ENCODE measurements around the gene RTL1.

DNA sequence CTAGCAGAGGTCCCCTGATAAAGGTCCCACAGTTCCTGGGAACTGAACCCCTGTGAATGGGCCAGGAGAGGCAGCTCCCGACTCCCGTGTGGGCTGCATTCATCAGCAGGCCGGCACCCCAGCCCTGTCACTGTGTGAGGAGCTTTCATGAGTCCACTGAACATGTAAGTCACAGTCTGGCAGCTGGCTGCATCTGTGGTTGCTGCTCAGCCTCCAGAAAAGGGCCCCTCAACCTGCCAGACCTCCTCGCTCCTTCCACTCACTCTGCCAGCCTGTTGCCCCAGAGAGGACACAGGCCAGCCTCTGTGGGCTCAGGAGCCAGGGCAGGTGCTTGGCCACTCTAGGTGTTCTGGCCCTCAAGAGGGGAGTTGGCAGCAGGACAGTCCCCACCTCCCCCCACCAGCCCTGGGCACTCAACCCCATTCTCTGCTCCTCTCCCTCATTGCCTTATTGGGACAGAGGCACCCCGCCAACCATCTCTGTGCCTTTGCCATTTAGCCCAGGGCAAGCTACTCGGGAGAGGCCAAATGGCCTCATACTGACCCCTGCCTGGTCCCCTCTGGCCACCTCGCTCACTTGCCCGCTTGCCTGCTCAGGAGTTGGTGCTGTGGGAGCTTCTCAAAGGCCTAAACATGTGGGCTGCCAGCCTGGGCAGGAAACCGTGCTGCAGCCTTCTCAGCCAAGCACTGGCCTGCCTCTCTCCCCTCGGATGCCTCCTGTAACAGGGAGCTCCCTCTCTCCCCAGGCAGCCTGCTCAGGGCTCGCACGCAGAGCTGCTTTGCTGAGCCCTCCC lies 1.9 kb downstream of the RTL1 start:
- no peak for TF ChIP-seq EZH2 (IDR thresholded peaks at IDR 0.05; ENCODE audit: insufficient read depth, poor library complexity, severe bottlenecking)
- no peak for TF ChIP-seq EZH2phosphoT487 (IDR thresholded peaks at IDR 0.05; ENCODE audit: insufficient read depth, low read depth)

All from GM23248 (cell line).